HEK293 (cell line): ENCODE data around the gene FKBP5.

Experiments
- CTCF ChIA-PET: fragments of 350-600 bp; formaldehyde crosslinking; extraction: SDS; loops from one replicate; lab custom pipeline; 2021; ENCODE audit warnings: antibody characterized with exemption; lab: Yijun Ruan, JAX
- POLR2A ChIA-PET: fragments of 300-600 bp; formaldehyde crosslinking; extraction: SDS; loops from one replicate; lab custom pipeline; 2020; ENCODE audit warnings: antibody characterized with exemption, inconsistent platforms; lab: Yijun Ruan, JAX
- H3K27ac ChIP-seq: fragments of 200-500 bp; sonication (Bioruptor generic); 2 replicates; pipeline ENCODE4 v1.5.1; 2014; ENCODE audit warnings: low read depth, low read length, control low read depth, inconsistent platforms; ENCODE audit errors: extremely low read depth
- H3K36me3 ChIP-seq, 2 experiments: fragments of 200-500 bp in 1 of 2; sonication (Bioruptor generic) in 1 of 2; 1 replicate in 1 of 2; 2 replicates in 1 of 2; pipeline ENCODE4 v1.5.1; 2014 to 2017; ENCODE audit warnings: inconsistent platforms in 2 of 2, low read length in 2 of 2; ENCODE audit not compliant: control insufficient read depth in 2 of 2, insufficient read depth in 1 of 2
- H3K4me1 ChIP-seq: fragments of 200-500 bp; sonication (Bioruptor generic); 2 replicates; pipeline ENCODE4 v1.5.1; 2014; ENCODE audit warnings: mild to moderate bottlenecking, low read length, inconsistent platforms; ENCODE audit not compliant: control insufficient read depth, insufficient read depth
- H3K4me3 ChIP-seq: 2 replicates; pipeline ENCODE4 v1.5.1; 2011; ENCODE audit warnings: low read depth, mild to moderate bottlenecking, control low read depth, low read length, moderate library complexity
- H3K9me3 ChIP-seq: fragments of 200-500 bp; sonication (Bioruptor generic); 2 replicates; pipeline ENCODE4 v1.5.1; 2014; ENCODE audit warnings: low read depth, low read length, inconsistent platforms; ENCODE audit not compliant: control insufficient read depth, insufficient read depth
- FEZF1 ChIP-seq: fragments of 450-650 bp; formaldehyde crosslinking; IDR thresholded peaks from 2 replicates; pipeline ENCODE4 v1.5.1; 2016; ENCODE audit warnings: missing biosample characterization, missing genetic modification characterization
- GFI1B ChIP-seq: fragments of 450-650 bp; formaldehyde crosslinking; IDR thresholded peaks from 2 replicates; pipeline ENCODE4 v1.5.1; 2016; ENCODE audit warnings: missing biosample characterization, missing genetic modification characterization
- GLI4 ChIP-seq: fragments of 450-650 bp; formaldehyde crosslinking; IDR thresholded peaks from 2 replicates; pipeline ENCODE4 v1.5.1; 2016; ENCODE audit warnings: missing biosample characterization, missing genetic modification characterization
- PRDM1 ChIP-seq: fragments of 450-650 bp; formaldehyde crosslinking; IDR thresholded peaks from 2 replicates; pipeline ENCODE4; 2016; ENCODE audit warnings: missing biosample characterization, missing genetic modification characterization
- SCRT1 ChIP-seq: fragments of 450-650 bp; formaldehyde crosslinking; IDR thresholded peaks from 2 replicates; pipeline ENCODE4 v1.5.1; 2016; ENCODE audit warnings: missing biosample characterization, missing genetic modification characterization, borderline replicate concordance
- SCRT2 ChIP-seq: fragments of 450-650 bp; formaldehyde crosslinking; IDR thresholded peaks from 2 replicates; pipeline ENCODE4 v1.5.1; 2016; ENCODE audit warnings: missing biosample characterization, missing genetic modification characterization
- SP7 ChIP-seq: fragments of 450-650 bp; formaldehyde crosslinking; IDR thresholded peaks from 2 replicates; pipeline ENCODE4 v1.5.1; 2016; ENCODE audit warnings: missing biosample characterization, missing genetic modification characterization
- ZBTB17 ChIP-seq: fragments of 450-650 bp; formaldehyde crosslinking; IDR thresholded peaks from 2 replicates; pipeline ENCODE4 v1.5.1; 2016; ENCODE audit warnings: missing biosample characterization, missing genetic modification characterization
- ZBTB20 ChIP-seq: fragments of 450-650 bp; formaldehyde crosslinking; IDR thresholded peaks from 2 replicates; pipeline ENCODE4 v1.5.1; 2016; ENCODE audit warnings: missing biosample characterization, missing genetic modification characterization
- ZNF239 ChIP-seq: fragments of 450-650 bp; formaldehyde crosslinking; IDR thresholded peaks from 2 replicates; pipeline ENCODE4 v1.5.1; 2016; ENCODE audit warnings: missing biosample characterization, missing genetic modification characterization
- ZNF549 ChIP-seq: fragments of 450-650 bp; IDR thresholded peaks from 2 replicates; pipeline ENCODE4 v1.5.1; 2018; ENCODE audit warnings: missing biosample characterization, missing genetic modification characterization, mild to moderate bottlenecking, inconsistent platforms, moderate library complexity
- ZNF558 ChIP-seq: fragments of 450-650 bp; formaldehyde crosslinking; IDR thresholded peaks from 2 replicates; pipeline ENCODE4 v1.5.1; 2016; ENCODE audit warnings: missing biosample characterization, missing genetic modification characterization
- ZNF600 ChIP-seq: fragments of 450-650 bp; formaldehyde crosslinking; IDR thresholded peaks from 2 replicates; pipeline ENCODE4 v1.5.1; 2016; ENCODE audit warnings: missing biosample characterization, missing genetic modification characterization
- ZNF629 ChIP-seq: fragments of 450-650 bp; formaldehyde crosslinking; IDR thresholded peaks from 2 replicates; pipeline ENCODE4 v1.5.1; 2017; ENCODE audit warnings: missing biosample characterization, missing genetic modification characterization
- TF ChIP-seq, protein P1 (sequence below): fragments of 450-650 bp; formaldehyde crosslinking; IDR thresholded peaks from 2 replicates; pipeline ENCODE4 v1.5.1; 2016; ENCODE audit warnings: missing biosample characterization, missing genetic modification characterization
- TF ChIP-seq, protein P2 (sequence below): fragments of 450-650 bp; formaldehyde crosslinking; IDR thresholded peaks from 2 replicates; pipeline ENCODE4; 2016; ENCODE audit warnings: missing biosample characterization, missing genetic modification characterization
- TF ChIP-seq, protein P3 (sequence below): fragments of 450-650 bp; formaldehyde crosslinking; IDR thresholded peaks from 2 replicates; pipeline ENCODE4 v1.5.1; 2016; ENCODE audit warnings: missing biosample characterization, missing genetic modification characterization
- TF ChIP-seq, protein P4 (sequence below): fragments of 450-650 bp; formaldehyde crosslinking; IDR thresholded peaks from 2 replicates; pipeline ENCODE4 v1.5.1; 2016; ENCODE audit warnings: missing biosample characterization, missing genetic modification characterization
- TF ChIP-seq, protein P5 (sequence below): sonication (generic); formaldehyde crosslinking; IDR thresholded peaks from 2 replicates; pipeline ENCODE4 v1.8.1; 2022; ENCODE audit warnings: mild to moderate bottlenecking, moderate library complexity, missing genetic modification reagents
- TF ChIP-seq, protein P6 (sequence below): fragments of 450-650 bp; formaldehyde crosslinking; IDR thresholded peaks from 2 replicates; pipeline ENCODE4 v1.5.1; 2016; ENCODE audit warnings: missing biosample characterization, missing genetic modification characterization

FKBP5 gene

DNA sequence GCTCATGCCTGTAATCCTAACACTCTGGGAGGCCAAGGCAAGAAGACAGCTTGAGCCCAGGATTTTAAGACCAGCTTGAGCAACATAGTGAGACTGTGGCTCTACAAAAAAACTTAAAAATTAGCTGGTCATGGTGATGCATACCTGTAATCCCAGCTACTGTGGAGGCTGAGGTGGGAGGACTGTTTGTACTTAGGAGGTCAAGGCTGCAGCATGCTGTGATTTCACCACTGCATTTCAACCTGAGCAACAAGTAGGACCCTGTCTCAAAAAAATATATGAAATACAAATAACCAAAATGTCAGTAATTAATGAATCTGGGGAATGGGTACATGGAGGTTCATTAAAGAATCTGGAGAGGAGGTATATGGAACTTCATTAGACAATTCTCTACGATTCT lies 9.9 kb downstream of the FKBP5 start:
- Histone ChIP-seq H3K4me3 (no peak overlapping the region), H3K27ac (no peak overlapping the region), H3K9me3 (no peaks in the 10 kb centered on the region), H3K36me3 (peaks cover 0 to 9% of the 10 kb centered on the region in 2 experiments; a peak in 1 of 3 replicates), H3K4me1 (peaks cover 16% of the 10 kb centered on the region; the same call in 1 of the 2 replicates)
- POLR2A ChIA-PET: interaction anchor here (1.2 kb wide), 1 partner anchor 8 kb away, joined by 4 read pairs; no protein-coding TSS in a partner anchor
- CTCF ChIA-PET: interaction anchor here (0.8 to 2.3 kb wide), 4 partner anchors 11 to 91 kb away, joined by 3 to 8 read pairs (median 4); partner anchors contain the start of gene ARMC12
- no peak for TF ChIP-seq ZNF629 (tag by site-specific recombination)
- TF ChIP-seq PRDM1 (tag by site-specific recombination): no peak
- no peak for TF ChIP-seq ZBTB17
- TF ChIP-seq, protein P1, sequence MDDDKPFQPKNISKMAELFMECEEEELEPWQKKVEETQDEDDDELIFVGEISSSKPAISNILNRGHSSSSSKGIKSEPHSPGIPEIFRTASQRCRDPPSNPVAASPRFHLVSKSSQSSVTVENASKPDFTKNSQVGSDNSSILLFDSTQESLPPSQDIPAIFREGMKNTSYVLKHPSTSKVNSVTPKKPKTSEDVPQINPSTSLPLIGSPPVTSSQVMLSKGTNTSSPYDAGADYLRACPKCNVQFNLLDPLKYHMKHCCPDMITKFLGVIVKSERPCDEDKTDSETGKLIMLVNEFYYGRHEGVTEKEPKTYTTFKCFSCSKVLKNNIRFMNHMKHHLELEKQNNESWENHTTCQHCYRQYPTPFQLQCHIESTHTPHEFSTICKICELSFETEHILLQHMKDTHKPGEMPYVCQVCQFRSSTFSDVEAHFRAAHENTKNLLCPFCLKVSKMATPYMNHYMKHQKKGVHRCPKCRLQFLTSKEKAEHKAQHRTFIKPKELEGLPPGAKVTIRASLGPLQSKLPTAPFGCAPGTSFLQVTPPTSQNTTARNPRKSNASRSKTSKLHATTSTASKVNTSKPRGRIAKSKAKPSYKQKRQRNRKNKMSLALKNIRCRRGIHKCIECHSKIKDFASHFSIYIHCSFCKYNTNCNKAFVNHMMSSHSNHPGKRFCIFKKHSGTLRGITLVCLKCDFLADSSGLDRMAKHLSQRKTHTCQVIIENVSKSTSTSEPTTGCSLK (tag by site-specific recombination): no peak
- TF ChIP-seq SCRT2 (tag by site-specific recombination): peak; percentile 77
- TF ChIP-seq SCRT1 (tag by site-specific recombination): 0 out of 2 replicates have a peak, but pooled peaks have one; percentile 11

DNA sequence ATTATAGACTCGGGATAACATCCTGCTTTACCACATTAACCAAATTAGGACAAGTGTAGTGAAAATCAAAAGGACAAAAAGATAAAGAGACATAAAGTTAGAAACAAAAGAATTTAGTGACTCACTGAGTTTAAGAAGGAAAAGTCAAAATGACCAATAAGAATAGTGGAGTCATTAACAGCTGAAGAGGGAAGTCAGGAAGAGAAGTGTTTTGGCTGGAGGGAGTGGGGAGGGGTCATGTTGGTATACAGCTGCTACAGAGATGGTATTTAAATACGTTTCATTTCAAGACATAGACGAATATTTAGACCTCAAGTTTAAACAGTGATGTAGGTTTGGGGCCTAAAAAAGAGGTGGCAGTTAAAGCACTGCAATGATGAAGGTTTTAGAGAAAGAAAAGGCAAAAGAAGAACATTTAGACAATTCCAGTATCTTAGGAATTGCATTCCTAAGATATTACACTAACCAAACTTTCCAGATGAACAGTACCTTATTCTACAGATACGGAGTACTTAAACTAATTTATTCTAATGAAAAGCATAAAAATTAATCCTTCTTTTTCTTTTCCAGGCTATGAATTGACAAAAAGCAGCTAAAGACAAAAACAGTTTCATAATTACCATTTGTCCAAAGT lies 10.6 kb downstream of the FKBP5 start:
- no peak overlapping the region for H3K27ac ChIP-seq
- H3K4me1 ChIP-seq: peaks cover 16% of the 10 kb centered on the region; the same call in 1 of the 2 replicates
- TF ChIP-seq, protein P2, sequence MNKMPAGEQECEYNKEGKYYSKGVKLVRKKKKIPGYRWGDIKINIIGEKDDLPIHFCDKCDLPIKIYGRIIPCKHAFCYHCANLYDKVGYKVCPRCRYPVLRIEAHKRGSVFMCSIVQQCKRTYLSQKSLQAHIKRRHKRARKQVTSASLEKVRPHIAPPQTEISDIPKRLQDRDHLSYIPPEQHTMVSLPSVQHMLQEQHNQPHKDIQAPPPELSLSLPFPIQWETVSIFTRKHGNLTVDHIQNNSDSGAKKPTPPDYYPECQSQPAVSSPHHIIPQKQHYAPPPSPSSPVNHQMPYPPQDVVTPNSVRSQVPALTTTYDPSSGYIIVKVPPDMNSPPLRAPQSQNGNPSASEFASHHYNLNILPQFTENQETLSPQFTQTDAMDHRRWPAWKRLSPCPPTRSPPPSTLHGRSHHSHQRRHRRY: no peak
- TF ChIP-seq GLI4 (tag by site-specific recombination): no peak
- TF ChIP-seq ZNF600: no peak
- TF ChIP-seq ZNF239 (tag by site-specific recombination): no peak
- TF ChIP-seq SCRT2 (tag by site-specific recombination): no peak
- TF ChIP-seq FEZF1 (tag by site-specific recombination): no peak
- TF ChIP-seq, protein P3, sequence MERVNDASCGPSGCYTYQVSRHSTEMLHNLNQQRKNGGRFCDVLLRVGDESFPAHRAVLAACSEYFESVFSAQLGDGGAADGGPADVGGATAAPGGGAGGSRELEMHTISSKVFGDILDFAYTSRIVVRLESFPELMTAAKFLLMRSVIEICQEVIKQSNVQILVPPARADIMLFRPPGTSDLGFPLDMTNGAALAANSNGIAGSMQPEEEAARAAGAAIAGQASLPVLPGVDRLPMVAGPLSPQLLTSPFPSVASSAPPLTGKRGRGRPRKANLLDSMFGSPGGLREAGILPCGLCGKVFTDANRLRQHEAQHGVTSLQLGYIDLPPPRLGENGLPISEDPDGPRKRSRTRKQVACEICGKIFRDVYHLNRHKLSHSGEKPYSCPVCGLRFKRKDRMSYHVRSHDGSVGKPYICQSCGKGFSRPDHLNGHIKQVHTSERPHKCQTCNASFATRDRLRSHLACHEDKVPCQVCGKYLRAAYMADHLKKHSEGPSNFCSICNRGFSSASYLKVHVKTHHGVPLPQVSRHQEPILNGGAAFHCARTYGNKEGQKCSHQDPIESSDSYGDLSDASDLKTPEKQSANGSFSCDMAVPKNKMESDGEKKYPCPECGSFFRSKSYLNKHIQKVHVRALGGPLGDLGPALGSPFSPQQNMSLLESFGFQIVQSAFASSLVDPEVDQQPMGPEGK: no peak
- TF ChIP-seq, protein P4, sequence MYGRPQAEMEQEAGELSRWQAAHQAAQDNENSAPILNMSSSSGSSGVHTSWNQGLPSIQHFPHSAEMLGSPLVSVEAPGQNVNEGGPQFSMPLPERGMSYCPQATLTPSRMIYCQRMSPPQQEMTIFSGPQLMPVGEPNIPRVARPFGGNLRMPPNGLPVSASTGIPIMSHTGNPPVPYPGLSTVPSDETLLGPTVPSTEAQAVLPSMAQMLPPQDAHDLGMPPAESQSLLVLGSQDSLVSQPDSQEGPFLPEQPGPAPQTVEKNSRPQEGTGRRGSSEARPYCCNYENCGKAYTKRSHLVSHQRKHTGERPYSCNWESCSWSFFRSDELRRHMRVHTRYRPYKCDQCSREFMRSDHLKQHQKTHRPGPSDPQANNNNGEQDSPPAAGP: no peak
- peaks cover 0 to 4% of the 10 kb centered on the region in 2 experiments; a peak in 1 of 3 replicates for H3K36me3 ChIP-seq
- POLR2A ChIA-PET: interaction anchor here (1.0 to 1.2 kb wide), 2 partner anchors 9 to 49 kb away, joined by 3 to 4 read pairs; no protein-coding TSS in a partner anchor
- H3K4me3 ChIP-seq: no peak overlapping the region
- CTCF ChIA-PET: interaction anchor here (0.6 to 2.3 kb wide), 7 partner anchors 9 to 690 kb away, joined by 3 to 8 read pairs (median 4); partner anchors contain the start of gene ARMC12
- H3K9me3 ChIP-seq: no peaks in the 10 kb centered on the region

DNA sequence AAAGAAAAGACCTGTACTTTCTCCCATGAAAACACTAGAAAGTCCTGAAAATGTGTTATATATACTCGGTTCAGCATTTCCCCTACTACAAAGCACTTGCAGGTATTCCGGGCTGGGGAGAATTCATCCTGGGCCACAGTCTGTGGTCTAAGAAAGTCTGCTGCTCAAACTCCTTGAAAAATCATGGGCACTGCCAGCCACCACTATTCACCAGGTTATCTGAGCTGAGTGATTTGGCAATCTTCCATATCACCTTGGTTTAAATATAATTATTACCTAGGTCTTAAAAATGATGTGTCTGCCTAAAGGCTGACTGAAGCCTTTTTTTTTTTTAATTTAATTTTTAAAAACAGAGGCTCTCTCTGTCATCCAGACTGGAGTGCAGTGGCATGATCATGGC lies 11.3 kb downstream of the FKBP5 start:
- CTCF ChIA-PET: interaction anchor here (0.6 to 2.3 kb wide), 5 partner anchors 10 to 689 kb away, joined by 3 to 8 read pairs (median 3); partner anchors contain the start of gene ARMC12
- Histone ChIP-seq H3K27ac (no peak overlapping the region), H3K4me3 (no peak overlapping the region), H3K36me3 (peaks cover 0 to 4% of the 10 kb centered on the region in 2 experiments; a peak in 1 of 3 replicates), H3K4me1 (peaks cover 16% of the 10 kb centered on the region; the same call in 1 of the 2 replicates), H3K9me3 (no peaks in the 10 kb centered on the region)
- TF ChIP-seq, protein P5, sequence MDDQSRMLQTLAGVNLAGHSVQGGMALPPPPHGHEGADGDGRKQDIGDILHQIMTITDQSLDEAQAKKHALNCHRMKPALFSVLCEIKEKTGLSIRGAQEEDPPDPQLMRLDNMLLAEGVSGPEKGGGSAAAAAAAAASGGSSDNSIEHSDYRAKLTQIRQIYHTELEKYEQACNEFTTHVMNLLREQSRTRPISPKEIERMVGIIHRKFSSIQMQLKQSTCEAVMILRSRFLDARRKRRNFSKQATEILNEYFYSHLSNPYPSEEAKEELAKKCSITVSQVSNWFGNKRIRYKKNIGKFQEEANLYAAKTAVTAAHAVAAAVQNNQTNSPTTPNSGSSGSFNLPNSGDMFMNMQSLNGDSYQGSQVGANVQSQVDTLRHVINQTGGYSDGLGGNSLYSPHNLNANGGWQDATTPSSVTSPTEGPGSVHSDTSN (CRISPR knock-in tag): no peak
- TF ChIP-seq SP7 (tag by site-specific recombination) (0 out of 2 replicates have a peak, but pooled peaks have one; percentile 33), ZNF549 (tag by site-specific recombination) (no peak), ZBTB20 (tag by site-specific recombination) (no peak), GFI1B (no peak), PRDM1 (tag by site-specific recombination) (peak; percentile 67), ZNF558 (tag by site-specific recombination) (no peak)
- TF ChIP-seq, protein P6, sequence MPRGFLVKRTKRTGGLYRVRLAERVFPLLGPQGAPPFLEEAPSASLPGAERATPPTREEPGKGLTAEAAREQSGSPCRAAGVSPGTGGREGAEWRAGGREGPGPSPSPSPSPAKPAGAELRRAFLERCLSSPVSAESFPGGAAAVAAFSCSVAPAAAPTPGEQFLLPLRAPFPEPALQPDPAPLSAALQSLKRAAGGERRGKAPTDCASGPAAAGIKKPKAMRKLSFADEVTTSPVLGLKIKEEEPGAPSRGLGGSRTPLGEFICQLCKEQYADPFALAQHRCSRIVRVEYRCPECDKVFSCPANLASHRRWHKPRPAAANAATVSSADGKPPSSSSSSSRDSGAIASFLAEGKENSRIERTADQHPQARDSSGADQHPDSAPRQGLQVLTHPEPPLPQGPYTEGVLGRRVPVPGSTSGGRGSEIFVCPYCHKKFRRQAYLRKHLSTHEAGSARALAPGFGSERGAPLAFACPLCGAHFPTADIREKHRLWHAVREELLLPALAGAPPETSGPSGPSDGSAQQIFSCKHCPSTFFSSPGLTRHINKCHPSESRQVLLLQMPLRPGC (tag by site-specific recombination): no peak
- POLR2A ChIA-PET: interaction anchor here (0.8 to 1.0 kb wide), 2 partner anchors 10 to 50 kb away, joined by 3 to 5 read pairs; no protein-coding TSS in a partner anchor
